HG03469 (cell line): ENCODE data around the gene SP6.
A peak's percentile ranks its signal among the peaks of the same experiment; 100 is the strongest.

ENCODE experiments used
- ATAC-seq: cut with Tn5 transposase; IDR thresholded peaks from one replicate; pipeline ENCODE4 v1.9.1; 2021; ENCODE audit warnings: mild to moderate bottlenecking, moderate library complexity, moderate number of reproducible peaks; ENCODE audit not compliant: unreplicated experiment

Gene SP6

DNA sequence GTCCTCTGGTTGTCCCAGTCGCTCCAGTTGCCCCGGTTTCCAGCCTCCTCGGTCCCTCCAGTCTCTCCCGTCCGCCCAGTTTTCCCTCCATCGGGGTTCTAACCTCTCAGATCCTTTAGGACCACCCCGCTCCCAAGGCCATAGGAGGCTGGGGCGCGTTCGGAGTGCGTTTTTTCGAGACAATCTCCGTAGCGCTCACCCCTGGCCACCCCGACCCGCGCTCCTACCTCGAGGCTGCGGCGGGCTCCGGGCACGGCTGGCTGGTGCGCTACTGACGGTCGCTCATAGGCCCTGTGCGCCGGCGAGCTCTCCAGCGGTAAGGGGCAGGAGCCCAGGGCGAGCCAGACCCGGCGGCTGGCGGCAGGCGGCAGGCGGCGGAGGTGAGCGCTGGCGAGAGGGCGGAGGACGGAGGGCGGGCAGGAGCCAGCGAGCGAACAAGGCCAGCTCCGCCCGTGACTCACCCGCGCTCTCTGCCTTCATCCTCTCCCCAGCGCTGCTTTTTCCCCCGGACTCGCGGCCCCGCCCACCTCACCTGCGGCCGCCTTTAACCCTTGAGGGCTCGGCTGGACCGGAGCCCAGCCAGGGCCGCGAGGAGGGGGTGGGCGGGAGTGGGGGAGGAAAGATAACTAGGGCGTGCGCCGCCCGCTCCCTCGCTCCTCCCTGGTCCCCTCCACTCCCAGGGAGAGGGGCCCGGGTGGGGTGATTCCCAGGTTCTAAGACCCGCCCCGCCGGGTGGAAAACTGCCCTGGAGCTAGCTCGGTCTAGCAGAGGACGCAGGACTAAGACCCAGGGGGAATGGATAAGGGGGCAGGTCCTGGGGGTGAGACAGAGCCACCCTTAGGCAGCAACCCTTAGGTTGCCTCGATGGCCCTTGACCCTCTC lies at the start of gene SP6:
Gene SP6, minus strand, starts transcription at position 472 of the 882 bp plus-strand sequence. CDS start 2,734 bp downstream, outside the sequence.
- no peak for ATAC-seq

DNA sequence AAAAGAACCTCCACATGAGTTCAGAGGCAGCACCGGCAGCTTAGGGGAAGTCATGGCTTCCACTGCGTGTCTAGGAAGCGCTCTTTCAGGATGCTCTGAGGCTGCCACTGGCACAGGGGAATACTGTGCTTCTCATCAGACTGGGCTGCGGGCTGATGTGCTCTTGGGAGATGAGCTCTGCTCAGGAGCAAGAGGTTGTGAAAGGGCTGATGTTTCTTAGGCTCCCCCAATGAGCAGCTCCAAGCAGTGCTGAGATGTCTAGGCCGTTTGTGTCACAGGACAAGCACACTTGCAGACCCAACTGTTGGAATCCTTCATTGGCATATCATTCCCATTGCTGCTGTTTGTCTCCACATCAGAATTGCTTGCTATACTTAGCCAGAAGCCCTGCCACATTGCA lies 48.7 kb upstream of the SP6 start:
- ATAC-seq: no peak

DNA sequence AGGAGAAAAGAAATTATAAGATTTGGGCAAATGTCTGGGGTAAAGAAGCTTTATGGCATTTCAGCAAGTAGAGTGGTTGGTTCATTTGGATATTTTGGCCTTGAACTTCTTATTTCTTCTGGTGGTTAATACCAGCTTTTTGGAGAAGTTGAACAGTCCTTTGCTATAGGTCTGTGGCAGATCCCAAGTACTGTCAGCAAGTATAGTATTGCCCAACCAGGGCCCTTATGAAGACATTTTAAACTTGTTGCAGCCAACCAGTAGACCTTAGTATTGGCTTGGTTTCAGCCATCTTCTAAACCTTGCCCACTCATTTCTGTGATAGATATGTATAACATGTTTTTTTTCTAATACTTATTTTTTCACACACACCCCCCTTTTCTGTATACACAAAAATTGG lies 47.3 kb upstream of the SP6 start:
- ATAC-seq: no peak

DNA sequence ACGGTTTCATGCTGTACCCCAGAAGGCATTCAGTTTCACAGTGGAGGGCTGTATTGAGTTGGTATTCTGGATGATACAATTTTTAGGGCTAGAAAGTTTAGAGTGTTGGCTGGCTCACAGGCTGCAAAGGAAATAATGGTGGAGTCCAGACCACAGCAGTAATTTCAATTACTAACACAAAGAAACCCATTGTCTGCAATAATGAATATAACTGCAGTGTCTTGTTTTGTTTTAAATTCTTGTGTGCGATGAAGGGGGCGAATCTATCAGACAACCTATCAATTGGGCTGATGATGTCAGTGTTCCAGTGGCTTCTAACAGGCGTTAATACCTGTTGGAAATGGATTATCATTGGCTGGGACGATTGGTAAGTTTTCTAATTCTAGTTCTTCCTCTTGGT lies 46.6 kb upstream of the SP6 start:
- no peak for ATAC-seq

DNA sequence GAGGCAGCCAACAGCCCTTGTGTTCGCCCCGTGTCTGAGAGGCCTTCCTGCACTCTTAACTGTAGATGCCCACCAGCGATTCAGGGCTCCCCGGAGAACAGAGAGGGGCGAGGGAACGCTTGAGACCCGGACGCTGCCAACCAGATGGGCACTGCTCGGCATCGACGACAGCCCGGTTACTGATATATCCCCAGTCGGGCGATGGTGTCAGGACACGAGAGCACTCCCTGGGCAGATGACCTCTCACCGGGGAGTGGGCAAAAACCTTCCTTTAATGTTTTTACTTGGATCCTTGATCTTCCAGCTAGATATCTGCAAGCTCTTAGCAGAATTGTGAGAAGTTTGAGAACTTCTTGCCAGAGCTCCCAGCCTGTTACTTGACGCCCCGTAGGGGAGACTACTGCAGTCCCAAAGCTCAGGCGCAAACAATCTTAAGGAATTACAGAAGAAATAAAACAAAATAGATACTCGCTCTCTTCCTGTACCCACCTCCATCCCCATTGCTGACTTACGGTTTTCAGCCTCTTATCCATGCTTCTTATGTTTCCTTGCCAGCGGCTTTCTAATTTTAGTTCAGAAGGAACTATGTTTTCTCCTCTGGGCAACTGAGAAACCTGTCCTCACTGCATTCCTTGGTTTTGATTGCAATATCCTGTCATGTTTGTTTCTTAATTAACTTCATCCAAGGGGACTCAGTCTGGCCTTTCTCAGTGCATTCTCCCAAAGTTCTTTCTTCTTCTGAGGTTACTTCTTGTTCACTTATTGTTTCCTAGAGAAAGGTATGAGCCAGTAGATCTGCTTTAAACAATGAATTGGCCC lies 45.9 kb upstream of the SP6 start:
- ATAC-seq: no peak

DNA sequence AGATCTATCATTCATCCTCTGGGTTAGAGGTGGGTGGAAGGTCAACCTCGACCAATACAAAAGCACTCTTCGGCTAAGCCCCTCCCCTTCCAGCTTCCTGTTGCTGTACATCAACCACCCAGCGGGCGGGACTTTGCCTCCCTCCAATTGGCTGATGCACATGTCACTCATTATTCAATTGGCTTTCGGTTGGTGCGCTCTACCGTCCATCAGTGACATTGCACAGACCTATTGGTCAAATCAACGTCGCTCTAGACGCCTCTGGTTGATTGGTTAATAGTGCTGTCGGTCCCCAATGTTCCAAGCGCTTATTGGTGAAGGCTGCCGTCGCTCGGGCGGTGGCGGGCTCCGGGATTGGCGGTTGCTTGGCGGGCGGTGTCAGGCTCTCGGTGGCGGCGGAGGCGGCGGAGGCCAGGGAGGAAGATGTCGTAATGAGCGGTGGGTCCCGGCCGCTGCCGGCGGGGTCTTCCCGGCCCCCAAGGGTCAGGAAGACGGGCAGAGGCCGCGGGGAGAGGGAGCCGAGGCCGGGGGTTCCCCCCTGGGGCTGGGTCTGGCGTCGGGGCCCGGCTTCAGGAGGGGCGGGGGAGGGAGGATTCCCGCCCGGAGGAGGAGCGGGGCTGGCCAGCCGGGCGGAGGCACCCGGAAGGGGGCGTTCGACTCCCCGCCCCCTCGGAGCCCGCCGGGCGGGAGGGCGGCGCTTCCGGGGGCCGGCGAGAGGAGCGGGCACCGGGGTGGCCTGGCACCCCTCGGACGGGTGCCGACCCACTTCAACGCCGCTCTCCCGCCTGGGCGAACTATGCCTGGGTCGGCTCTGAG lies 45.1 kb upstream of the SP6 start, which contains the start of gene SP2:
Gene SP2, plus strand, starts transcription at position 381 of the 816 bp plus-strand sequence. Its CDS starts 51 bp downstream, at position 432.
- peak; percentile 82 for ATAC-seq

DNA sequence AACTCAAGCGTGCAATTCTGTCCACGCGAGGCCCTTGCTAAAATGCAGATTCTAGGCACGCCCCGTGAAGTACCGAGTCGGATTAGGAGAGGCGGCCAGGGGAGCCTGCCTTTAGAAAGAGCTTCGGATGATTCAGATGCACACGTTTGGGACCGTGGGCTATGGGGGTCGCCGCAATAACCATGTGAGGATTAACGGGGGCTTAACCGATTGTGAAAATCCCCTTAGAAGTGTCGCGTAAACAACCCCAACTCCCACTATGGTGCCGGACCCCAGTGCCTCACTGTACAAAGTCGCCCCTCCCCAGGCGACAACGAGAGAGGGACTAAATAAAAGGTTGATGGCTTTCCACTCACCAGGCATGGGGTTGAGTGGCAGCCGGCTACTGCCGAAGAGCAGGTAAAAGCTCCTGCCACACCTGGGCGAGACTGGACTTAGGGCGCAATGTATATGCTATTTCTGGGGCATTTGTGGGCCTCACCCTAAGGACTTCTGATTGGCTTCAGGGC lies 44.4 kb upstream of the SP6 start:
- no peak for ATAC-seq

DNA sequence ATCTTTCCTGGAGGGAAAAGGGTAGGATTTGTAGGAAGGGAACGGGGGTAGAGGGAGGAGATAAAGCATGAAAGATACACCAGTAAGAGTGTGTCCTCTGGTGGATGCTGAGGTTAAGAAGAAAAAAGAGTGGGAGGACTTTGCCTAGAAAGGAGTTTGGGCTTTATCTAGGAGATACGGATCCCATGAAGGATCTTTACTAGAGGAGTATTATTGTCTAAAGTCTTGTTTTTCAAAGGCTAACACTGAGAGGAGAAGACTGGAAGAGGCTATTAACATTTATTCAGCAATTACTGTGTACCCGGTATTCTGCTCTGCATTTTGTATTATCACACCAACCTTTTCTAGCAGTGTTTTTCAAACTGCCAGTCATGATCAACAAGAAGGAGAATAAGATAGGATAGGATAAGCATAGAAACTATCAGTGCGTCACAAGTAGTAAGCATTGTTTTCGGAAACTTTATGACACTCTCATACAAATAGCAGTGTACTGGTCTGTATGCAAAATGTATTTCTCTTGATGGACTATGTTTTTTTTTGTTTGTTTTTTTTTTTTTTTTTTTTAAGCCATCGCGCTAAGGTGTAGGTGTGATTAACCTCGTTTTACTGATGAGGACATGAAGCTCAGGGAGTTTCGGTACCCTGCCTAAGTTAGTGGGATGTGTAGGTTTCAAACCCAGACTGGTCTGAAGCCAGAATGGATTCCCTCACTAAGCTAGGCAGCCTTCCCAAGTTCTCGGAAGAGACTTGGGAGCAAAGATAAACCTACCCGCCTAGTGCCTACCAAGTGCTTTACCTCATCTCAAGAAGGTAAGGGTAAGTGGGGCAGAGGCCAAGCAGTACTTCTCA lies 43.8 kb upstream of the SP6 start:
- ATAC-seq: no peak

DNA sequence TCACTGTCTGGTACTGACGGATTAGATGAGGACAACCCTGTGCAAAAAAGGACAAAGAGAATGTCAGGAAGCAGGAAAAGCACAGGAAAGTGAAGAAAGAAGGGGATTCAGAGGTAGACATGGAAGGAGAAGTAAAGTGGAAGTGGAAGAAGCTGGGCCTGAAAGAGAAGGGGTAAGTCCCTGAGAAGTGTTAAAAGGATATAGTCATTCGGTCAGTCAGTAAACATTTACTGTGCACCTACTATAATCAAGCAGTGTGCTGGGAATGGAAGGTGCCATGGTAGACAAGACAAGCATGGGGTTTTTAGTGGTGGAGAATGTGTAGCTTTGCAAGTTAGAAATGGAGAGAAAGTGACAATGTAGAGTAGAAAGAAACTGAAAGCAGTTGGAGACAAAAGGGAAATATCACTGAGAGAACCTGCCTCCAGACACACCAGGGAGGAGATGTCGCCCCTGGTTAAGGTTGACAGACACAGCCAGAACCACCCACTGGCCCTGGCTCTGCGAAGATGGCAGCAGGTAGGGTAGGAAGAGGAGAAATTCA lies 40.7 kb upstream of the SP6 start:
- no peak for ATAC-seq

DNA sequence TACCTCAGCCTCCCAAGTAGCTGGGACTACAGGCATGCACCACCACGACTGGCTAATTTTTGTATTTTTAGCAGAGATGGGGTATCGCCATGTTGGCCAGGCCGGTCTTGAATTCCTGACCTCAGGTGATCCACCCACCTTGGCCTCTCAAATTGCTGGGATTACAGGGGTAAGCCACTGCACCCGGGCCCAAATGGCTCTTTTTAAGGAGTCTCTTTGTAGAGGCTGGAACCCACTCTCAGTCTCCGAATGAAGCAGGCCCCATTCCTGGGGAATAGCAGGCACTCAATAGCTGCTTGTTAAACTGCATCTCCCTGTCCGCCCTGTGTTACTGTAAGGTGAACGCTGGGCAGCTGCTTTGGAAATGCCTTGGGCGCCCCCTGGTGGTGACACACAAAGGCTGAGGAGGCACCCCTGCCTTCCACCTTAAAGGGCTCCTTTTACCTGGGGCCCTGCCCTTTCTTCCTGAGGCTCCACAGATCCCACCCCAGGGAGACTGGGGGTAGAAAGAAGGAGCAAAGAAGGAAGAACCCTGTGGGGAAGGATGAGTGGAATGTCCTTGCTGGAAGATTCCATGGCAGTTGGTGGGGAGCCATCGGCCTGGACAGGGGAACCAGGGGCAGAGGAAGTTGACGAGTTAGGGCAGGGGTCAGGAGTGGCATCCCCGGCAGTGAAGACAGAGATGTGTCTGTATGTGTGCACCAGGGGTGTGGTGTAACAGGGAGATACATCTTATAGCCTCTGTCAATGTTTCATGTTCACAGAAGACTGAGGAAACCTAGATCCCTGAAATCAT lies 39.0 kb upstream of the SP6 start:
- peak; percentile 46 for ATAC-seq

DNA sequence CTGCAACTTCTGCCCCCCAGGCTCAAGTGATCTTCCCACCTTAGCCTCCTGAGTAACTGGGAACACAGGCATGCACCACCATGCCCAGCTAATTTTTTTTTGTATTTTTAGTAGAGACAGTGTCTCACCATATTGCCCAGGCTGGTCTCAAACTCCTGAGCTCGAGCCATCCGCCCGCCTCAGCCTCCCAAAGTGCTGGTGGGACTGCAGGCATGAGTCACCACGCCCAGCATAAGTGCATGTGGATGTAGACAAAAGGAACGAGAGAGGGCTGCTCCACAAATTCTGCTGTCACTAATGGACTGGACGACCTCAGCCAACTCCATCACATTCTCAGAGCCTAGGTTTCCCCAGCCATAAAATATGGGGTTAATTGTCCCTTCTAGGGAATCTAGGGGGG lies 37.3 kb upstream of the SP6 start:
- no peak for ATAC-seq

DNA sequence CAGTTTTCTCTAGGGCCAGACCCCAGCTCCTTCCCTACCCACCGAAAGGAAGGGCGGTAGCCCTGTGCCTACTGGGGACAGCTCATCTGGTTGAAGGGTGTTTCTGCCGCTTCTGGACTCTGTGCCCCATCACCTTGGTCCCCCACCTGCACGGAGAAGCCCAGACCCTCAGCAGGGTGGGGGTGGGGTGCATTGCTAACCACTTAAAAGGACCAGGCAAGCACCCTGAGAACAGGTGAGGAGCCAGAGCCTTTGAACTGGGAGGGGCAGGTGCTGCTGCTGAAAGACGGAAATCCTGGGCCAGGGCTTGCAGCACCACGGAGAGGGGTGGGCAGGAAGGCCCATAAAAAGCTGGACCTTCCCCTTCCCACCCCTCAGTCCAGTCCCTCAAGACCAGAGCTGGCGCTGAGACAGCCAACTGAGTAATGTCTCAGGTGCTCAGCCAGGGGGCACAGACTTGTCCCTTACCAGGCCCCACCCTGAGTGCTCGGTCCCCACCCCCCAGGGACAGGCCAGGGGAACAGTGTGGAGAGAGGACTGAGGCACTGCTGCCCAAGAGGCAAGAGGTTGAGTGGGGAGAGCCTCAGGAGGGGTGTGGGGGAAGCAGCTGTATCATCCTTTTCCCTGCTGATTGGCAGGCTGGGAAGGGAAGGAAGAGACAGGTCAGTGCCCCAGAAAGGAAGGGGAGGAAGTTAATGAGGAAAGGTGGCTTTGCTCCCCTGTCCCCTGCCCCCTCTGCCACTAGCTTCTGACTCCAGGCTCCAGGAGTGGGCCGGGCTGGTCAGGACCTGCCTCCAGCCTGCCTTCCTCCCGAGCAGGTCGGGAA lies 34.2 kb upstream of the SP6 start:
- no peak for ATAC-seq

DNA sequence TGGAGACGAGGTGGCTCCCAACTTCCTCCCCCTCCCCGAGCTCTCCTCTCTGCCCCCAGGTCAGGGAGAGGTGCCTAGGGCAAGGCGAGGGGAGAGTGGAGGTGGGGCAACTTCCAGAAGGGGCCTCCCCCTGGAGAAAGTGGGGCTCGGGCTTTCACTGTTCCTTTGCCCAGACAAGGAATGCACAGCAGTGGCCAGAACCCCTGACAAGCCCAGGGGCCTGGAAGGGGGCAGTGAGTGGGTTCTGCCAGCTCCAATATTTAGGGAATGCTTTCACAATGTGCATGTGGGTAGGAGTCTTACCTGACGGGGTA lies 33.4 kb upstream of the SP6 start:
- ATAC-seq: no peak

DNA sequence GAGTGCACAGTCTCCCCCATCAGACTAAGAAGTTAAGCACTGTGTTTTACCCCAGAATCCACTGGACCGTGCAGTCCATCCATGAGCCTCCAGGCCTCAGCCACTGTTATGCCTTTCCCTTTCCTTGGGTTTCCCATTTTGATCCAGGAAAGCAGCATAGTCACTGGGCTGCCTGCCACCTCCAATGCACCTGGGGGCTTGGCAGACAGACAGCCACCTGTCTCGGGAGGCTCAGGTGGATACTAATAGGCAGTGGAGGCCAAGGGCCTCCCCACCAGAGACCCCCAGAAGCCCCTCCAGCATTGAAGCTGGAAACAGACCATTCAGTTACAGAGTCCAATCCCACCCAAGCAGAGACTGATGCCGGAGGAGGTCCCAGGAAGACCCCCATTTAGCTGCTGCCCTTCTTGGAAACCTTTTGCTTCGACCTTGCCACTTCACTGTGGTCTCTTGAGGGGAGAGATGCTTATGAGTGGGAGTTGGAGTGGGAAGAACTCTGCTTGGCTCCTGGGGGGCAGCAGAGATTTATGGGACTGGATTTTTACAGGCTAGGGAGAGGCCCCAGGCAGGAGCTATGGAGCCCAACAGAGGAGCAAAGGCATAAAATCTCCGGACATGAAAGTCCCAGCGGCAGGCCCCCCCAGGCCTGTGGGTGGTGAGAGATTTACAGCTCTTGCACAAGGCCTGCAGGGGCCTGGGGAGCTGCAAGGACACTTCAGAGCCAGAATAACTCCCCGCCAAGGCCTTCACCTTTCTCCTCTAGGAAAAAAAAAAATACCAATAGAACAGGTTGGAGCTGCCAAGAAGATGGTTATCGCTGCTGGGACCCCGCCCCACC lies 32.8 kb upstream of the SP6 start:
- ATAC-seq: no peak

DNA sequence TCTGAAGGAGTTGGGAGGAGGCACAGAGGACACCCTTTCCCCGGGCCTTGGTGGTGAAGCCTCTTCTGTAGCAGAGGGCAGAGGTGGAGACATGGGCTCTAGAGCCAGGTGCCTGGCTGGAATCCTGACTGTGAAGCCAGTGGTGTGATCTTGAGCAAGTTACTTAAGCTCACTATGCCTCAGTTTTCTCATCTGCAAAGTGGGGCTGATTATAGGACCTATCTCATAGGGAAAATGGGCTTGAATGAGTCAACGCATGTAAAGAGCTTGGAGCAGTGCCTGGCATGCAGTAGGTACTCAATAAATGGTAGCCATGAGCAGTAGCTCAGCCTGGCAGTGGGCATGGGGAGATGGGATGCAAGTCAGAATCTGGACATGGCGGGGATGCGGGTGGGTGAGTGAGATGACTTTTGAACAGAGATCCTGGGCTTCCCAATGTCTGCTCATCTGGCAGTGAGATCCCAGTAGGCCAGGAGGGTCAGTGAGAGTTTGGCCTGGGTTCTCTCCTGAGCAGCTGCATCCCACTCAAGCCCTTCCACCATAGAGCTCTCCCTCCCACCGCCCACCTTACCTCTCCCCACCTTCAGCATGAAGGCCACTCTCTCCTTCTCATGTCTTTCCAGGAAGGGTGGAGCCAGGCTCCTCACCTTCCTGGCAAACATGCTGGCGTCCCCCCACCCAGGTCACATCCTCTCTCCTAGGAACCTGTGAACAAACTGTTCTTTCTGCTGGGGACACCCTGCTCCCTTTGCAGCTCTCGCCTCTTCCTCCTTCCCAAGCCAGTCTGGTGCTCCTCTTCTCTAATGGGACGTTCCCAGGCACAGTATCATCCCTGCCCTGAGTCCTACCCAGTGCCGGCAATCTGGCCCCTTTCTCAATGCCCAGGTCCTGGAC lies 32.0 kb upstream of the SP6 start:
- ATAC-seq: no peak

DNA sequence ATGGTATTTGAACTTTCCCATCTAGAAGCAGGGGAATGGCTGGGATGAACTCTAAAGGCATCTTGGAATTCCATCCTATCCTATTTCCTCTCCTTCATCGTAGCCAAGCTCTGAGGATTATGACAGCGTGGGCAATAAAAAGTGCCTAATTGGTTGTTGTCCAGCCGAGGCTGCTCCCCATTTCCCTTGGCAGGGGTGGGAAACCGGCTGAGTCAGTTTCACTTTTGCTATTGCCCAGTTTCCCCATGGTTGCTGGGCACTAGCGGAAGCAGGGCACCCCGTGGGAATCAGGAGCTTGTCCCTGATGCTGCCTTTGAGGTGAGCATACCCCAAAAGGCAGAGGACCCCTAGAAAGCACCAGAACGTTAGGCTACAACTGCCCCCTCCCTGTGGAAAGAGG lies 31.3 kb upstream of the SP6 start:
- ATAC-seq: no peak
